HCT116 (cell line): Measurements from ENCODE around the gene RASSF9. TPM values are rescaled to one million over a fixed set of nuclear protein-coding genes. Genes with fewer than 3 reads are reported as not detected.

Source experiments
- ATAC-seq: fragments of 200-7000 bp; cut with Tn5 transposase; 2 replicates; pipeline ENCODE4 v1.9.1; 2020; ENCODE audit warnings: mild to moderate bottlenecking, moderate library complexity
- BruUV-seq: library from RNA; stranded (reverse); fragments of 400-500 nt; replicated peaks from 2 replicates; lab custom pipeline; 2021; lab: Mats Ljungman, UMichigan
- CTCF ChIA-PET: fragments of 300-600 bp; sonication (Branson Sonifier 250); formaldehyde crosslinking; loops from one replicate; lab custom pipeline; 2021; ENCODE audit warnings: antibody characterized with exemption; lab: Charles Lee
- POLR2A ChIA-PET: fragments of 300-600, 350-600 bp; sonication (Branson Sonifier 250); formaldehyde crosslinking; loops from one replicate; lab custom pipeline; 2021; ENCODE audit warnings: antibody characterized with exemption; lab: Charles Lee
- RAD21 ChIA-PET, 2 experiments: fragments of 300-600 bp; sonication (Branson Sonifier 250); formaldehyde crosslinking; loops; one replicate each; lab custom pipeline; 2023; ENCODE audit warnings: low total read pairs in 2 of 2; ENCODE audit not compliant: uncharacterized antibody in 2 of 2, unreplicated experiment in 2 of 2, low non-redundant PET in 1 of 2; lab: Charles Lee
- DNase-seq: peaks from one replicate; pipeline ENCODE4 v3.0.0-alpha.2; 2010; ENCODE audit warnings: low read depth, low spot score
- H2AFZ ChIP-seq: fragments of 200-600 bp; shearing (Covaris generic), sonication (generic); 2 replicates; pipeline ENCODE4 v1.6.1; 2017; ENCODE audit warnings: low read depth, mixed run types, mixed read lengths, antibody characterized with exemption, low read length; ENCODE audit not compliant: poor library complexity, severe bottlenecking
- H3K27ac ChIP-seq: 2 replicates; pipeline ENCODE4 v1.5.1; 2012; ENCODE audit warnings: low read depth, low read length
- H3K27me3 ChIP-seq: fragments of 200-600 bp; sonication (generic); 2 replicates; pipeline ENCODE4 v1.6.1; 2016; ENCODE audit warnings: mixed run types, low read length, mixed read lengths; ENCODE audit not compliant: insufficient read depth
- H3K36me3 ChIP-seq, 2 experiments: fragments of 200-500 bp in 1 of 2; fragments of 200-600 bp in 1 of 2; sonication (Bioruptor generic) in 1 of 2; sonication (generic) in 1 of 2; 2 replicates each; pipeline versions ENCODE4 v1.5.1 to v1.6.1; 2014 to 2016; ENCODE audit warnings: low read length in 2 of 2, inconsistent platforms in 1 of 2, mixed read lengths in 1 of 2, mixed run types in 1 of 2; ENCODE audit not compliant: insufficient read depth in 2 of 2, control insufficient read depth in 1 of 2
- H3K4me1 ChIP-seq, 2 experiments: fragments of 200-600 bp in 1 of 2; sonication (generic) in 1 of 2; 2 replicates each; pipeline versions ENCODE4 v1.5.1 to v1.6.1; 2012 to 2017; ENCODE audit warnings: low read length in 2 of 2, inconsistent platforms in 1 of 2, mild to moderate bottlenecking in 1 of 2, mixed read lengths in 1 of 2, mixed run types in 1 of 2, moderate library complexity in 1 of 2; ENCODE audit not compliant: insufficient read depth in 2 of 2, control insufficient read depth in 1 of 2
- H3K4me2 ChIP-seq: fragments of 200-600 bp; sonication (generic); 2 replicates; pipeline ENCODE4 v1.6.1; 2017; ENCODE audit warnings: mixed run types, low read length, mixed read lengths
- H3K4me3 ChIP-seq, 2 experiments: fragments of 200-600 bp in 1 of 2; sonication (generic) in 1 of 2; replicated peaks in 1 of 2; 2 replicates each; pipeline ENCODE4 v1.5.1; 2011 to 2016; ENCODE audit warnings: low read length in 2 of 2, control low read depth in 1 of 2, low read depth in 1 of 2, mild to moderate bottlenecking in 1 of 2, mixed read lengths in 1 of 2, mixed run types in 1 of 2
- H3K79me2 ChIP-seq: fragments of 200-600 bp; sonication (generic); 2 replicates; pipeline ENCODE4 v1.6.1; 2017; ENCODE audit warnings: mild to moderate bottlenecking, mixed run types, low read length, moderate library complexity, mixed read lengths; ENCODE audit not compliant: insufficient read depth
- H3K9ac ChIP-seq: fragments of 200-600 bp; sonication (generic); 2 replicates; pipeline ENCODE4 v1.6.1; 2016; ENCODE audit warnings: low read length, mixed read lengths
- H3K9me2 ChIP-seq: fragments of 200-600 bp; sonication (generic), shearing (Covaris generic); 2 replicates; pipeline ENCODE4 v1.6.1; 2017; ENCODE audit warnings: mixed run types, mild to moderate bottlenecking, moderate library complexity; ENCODE audit not compliant: insufficient read depth
- H3K9me3 ChIP-seq, 2 experiments: fragments of 200-500 bp in 1 of 2; fragments of 200-600 bp in 1 of 2; sonication (Bioruptor generic) in 1 of 2; sonication (generic) in 1 of 2; 2 replicates each; pipeline ENCODE4 v1.6.1; 2014 to 2017; ENCODE audit warnings: low read length in 2 of 2, mixed read lengths in 2 of 2, inconsistent platforms in 1 of 2, low read depth in 1 of 2, mild to moderate bottlenecking in 1 of 2, mixed run types in 1 of 2, moderate library complexity in 1 of 2; ENCODE audit not compliant: control insufficient read depth in 1 of 2, insufficient read depth in 1 of 2
- H4K20me1 ChIP-seq: fragments of 200-600 bp; sonication (generic), shearing (Covaris generic); 2 replicates; pipeline ENCODE4 v1.6.1; 2017; ENCODE audit warnings: mixed run types, mild to moderate bottlenecking, moderate library complexity; ENCODE audit not compliant: insufficient read depth
- ATF3 ChIP-seq: IDR thresholded peaks from 2 replicates; pipeline ENCODE4 v1.6.1; 2012
- CEBPB ChIP-seq: IDR thresholded peaks from 2 replicates; pipeline ENCODE4 v1.6.1; 2012; ENCODE audit warnings: low read depth
- EZH2 ChIP-seq: fragments of 200-600 bp; sonication (generic); IDR thresholded peaks from 2 replicates; pipeline ENCODE4 v1.6.1; 2017; ENCODE audit warnings: antibody characterized with exemption, mixed run types
- EZH2phosphoT487 ChIP-seq: fragments of 200-600 bp; IDR thresholded peaks from 2 replicates; pipeline ENCODE4 v1.6.1; 2018; ENCODE audit warnings: antibody characterized with exemption, borderline replicate concordance
- JUND ChIP-seq: IDR thresholded peaks from 2 replicates; pipeline ENCODE4 v1.6.1; 2012
- MAX ChIP-seq: IDR thresholded peaks from 2 replicates; pipeline ENCODE4 v1.6.1; 2012
- POLR2AphosphoS5 ChIP-seq: IDR thresholded peaks from 2 replicates; pipeline ENCODE4 v1.6.1; 2011; ENCODE audit warnings: mild to moderate bottlenecking, low read depth, low read length, moderate library complexity
- RAD21 ChIP-seq: IDR thresholded peaks from 2 replicates; pipeline ENCODE4 v1.6.1; 2012; ENCODE audit warnings: low read depth, mild to moderate bottlenecking
- REST ChIP-seq: IDR thresholded peaks from 2 replicates; pipeline ENCODE4 v1.6.1; 2012; ENCODE audit warnings: low read depth
- SIN3A ChIP-seq: IDR thresholded peaks from 2 replicates; pipeline ENCODE4 v1.6.1; 2012; ENCODE audit warnings: low read depth
- SP1 ChIP-seq: IDR thresholded peaks from 2 replicates; pipeline ENCODE4 v1.6.1; 2012; ENCODE audit warnings: low read depth
- SRF ChIP-seq: IDR thresholded peaks from 2 replicates; pipeline ENCODE4 v1.6.1; 2012; ENCODE audit warnings: low read depth
- YY1 ChIP-seq: IDR thresholded peaks from 2 replicates; pipeline ENCODE4 v1.6.1; 2011; ENCODE audit warnings: low read length, low read depth, moderate library complexity, mild to moderate bottlenecking; ENCODE audit not compliant: insufficient replicate concordance; ENCODE audit errors: extremely low read depth
- ZBTB33 ChIP-seq: IDR thresholded peaks from 2 replicates; pipeline ENCODE4 v1.6.1; 2011; ENCODE audit warnings: mild to moderate bottlenecking, low read length, moderate library complexity; ENCODE audit not compliant: insufficient replicate concordance; ENCODE audit errors: extremely low read depth
- ZFX ChIP-seq: fragments of 450-650 bp; IDR thresholded peaks from 2 replicates; pipeline ENCODE4 v1.6.1; 2017
- ZNF274 ChIP-seq: fragments of 200-500 bp; sonication (Bioruptor generic); IDR thresholded peaks from 2 replicates; pipeline ENCODE4 v1.6.1; 2014; ENCODE audit warnings: mild to moderate bottlenecking, low read depth, low read length, inconsistent platforms
- intact Hi-C: fragments of 100-400 bp; cut with micrococcal nuclease; formaldehyde crosslinking; loops from 2 replicates; pipeline ENCODE4 v1.10.0; 2022
- total RNA-seq: library from RNA; stranded (reverse); gene quantifications from one replicate; pipeline ENCODE4 v1.2.1, GENCODE V29; 2021; ENCODE audit not compliant: unreplicated experiment

The RASSF9 gene
- total RNA-seq, 1 experiment from 2014 or later, result not detected

GRCh38 chr12:85829391-85829790 lies 6.8 kb downstream of the RASSF9 start:
- ChIA-PET POLR2A (no interaction called here), CTCF (no interaction called here), RAD21 (no interaction called here)
- no peaks in the 10 kb centered on the region for H3K36me3 ChIP-seq
- H3K79me2 ChIP-seq, result no peaks in the 10 kb centered on the region
- no peak overlapping the region for H3K9ac ChIP-seq
- TF ChIP-seq RAD21 (no peak), CEBPB (no peak), EZH2phosphoT487 (no peak), ATF3 (no peak), REST (no peak), ZBTB33 (no peak), ZFX (no peak), ZNF274 (no peak), EZH2 (no peak), SP1 (no peak), MAX (no peak), JUND (no peak), YY1 (no peak), SRF (no peak), POLR2AphosphoS5 (no peak), SIN3A (no peak)
- H4K20me1 ChIP-seq, result no peaks in the 10 kb centered on the region
- H3K4me1 ChIP-seq, result no peaks in the 10 kb centered on the region
- ATAC-seq (no peak), DNase-seq (no peak)
- no peak overlapping the region for H3K4me3 ChIP-seq
- no peak overlapping the region for H3K27ac ChIP-seq
- intact Hi-C loops, result no loop called here
- no peaks in the 10 kb centered on the region for H3K9me3 ChIP-seq
- H3K4me2 ChIP-seq, result no peak overlapping the region
- no TSS peak for BruUV-seq
- H3K9me2 ChIP-seq, result no peaks in the 10 kb centered on the region
- H3K27me3 ChIP-seq, result no peaks in the 10 kb centered on the region
- no peak overlapping the region for H2AFZ ChIP-seq
